Measurements from ENCODE around the gene ASPSCR1. TPM values are rescaled to one million over a fixed set of nuclear protein-coding genes. Genes with fewer than 3 reads are reported as not detected.

Gene ASPSCR1
- total RNA-seq, 1 donor from 2014 or later, result 27.5 TPM

GRCh38 chr17:81996757-81997441 lies 19.5 kb downstream of the ASPSCR1 start:
- H3K27ac ChIP-seq (replicated peaks), result no peak overlapping the region
- no peak for TF ChIP-seq CTCF (IDR thresholded peaks at IDR 0.05; ENCODE audit: borderline replicate concordance)
- H3K36me3 ChIP-seq, result peaks cover 15% of the 10 kb centered on the region
- H3K9me3 ChIP-seq (replicated peaks), result no peaks in the 10 kb centered on the region
- H3K4me1 ChIP-seq, result peaks cover 17% of the 10 kb centered on the region
- H3K27me3 ChIP-seq (ENCODE audit: low read depth), result no peaks in the 10 kb centered on the region
- no peak overlapping the region for H3K4me3 ChIP-seq
- no peak for DNase-seq
- intact Hi-C loops (cut with micrococcal nuclease), result no loop called here

DNA sequence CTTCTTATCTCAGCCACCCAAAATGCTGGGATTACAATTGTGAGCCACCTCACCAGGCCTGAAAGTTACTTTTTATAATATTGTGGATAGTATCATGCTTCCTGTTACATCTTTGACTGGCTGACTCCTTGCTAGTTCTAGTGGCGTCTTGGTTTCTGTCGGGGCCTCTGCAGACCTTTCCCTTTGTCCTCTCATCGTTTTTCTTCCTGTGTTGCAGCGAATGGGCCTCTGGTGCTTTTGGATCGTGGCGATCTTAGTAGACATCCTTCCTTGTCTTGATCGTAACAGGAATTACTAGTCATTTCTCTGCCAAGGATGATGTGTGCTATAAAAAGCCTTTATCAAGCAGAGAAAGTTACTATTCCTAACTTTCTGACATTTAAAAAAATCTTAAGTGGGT lies 20.8 kb downstream of the ASPSCR1 start:
- no peaks in the 10 kb centered on the region for H3K9me3 ChIP-seq (replicated peaks)
- H3K4me1 ChIP-seq, result peaks cover 15% of the 10 kb centered on the region
- no peak for TF ChIP-seq CTCF (IDR thresholded peaks at IDR 0.05; ENCODE audit: borderline replicate concordance)
- DNase-seq, result no peak
- H3K27ac ChIP-seq (replicated peaks), result no peak overlapping the region
- no peaks in the 10 kb centered on the region for H3K27me3 ChIP-seq (ENCODE audit: low read depth)
- intact Hi-C loops (cut with micrococcal nuclease), result no loop called here
- peaks cover 15% of the 10 kb centered on the region for H3K36me3 ChIP-seq
- H3K4me3 ChIP-seq, result no peak overlapping the region

- Histone ChIP-seq H3K36me3 (peaks cover 15% of the 10 kb centered on the region), H3K27me3 (ENCODE audit: low read depth) (no peaks in the 10 kb centered on the region), H3K4me1 (peaks cover 22% of the 10 kb centered on the region), H3K4me3 (no peak overlapping the region), H3K9me3 (replicated peaks) (no peaks in the 10 kb centered on the region), H3K27ac (replicated peaks) (no peak overlapping the region)
- TF ChIP-seq CTCF (IDR thresholded peaks at IDR 0.05; ENCODE audit: borderline replicate concordance), result no peak
- no peak for DNase-seq
- intact Hi-C loops (cut with micrococcal nuclease), result no loop called here
These were observed 21.4 kb downstream of the ASPSCR1 start for GRCh38 chr17:81998691-81999438.

DNA sequence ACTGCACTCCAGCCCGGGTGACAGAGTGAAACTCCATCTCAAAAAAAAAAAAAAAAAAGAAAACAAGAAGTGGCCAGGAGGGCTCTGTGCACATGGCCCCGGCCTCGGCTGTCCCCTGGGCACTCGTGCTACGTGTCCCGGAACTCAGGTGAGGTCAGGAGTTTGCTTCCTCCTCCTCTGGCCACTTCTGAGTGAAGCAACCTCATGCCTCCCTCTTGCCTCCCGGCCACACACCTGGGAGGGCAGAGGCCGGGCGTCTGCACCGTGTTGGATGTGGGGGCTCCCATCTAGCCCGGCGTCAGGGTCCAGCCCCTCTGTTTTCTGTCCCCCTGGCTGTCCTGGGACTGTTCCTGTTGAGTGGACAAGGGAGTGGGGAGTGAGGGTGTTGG lies 22.2 kb downstream of the ASPSCR1 start:
- Histone ChIP-seq H3K4me3 (no peak overlapping the region), H3K4me1 (peaks cover 26% of the 10 kb centered on the region), H3K9me3 (replicated peaks) (no peaks in the 10 kb centered on the region), H3K27ac (replicated peaks) (no peak overlapping the region), H3K27me3 (ENCODE audit: low read depth) (no peaks in the 10 kb centered on the region), H3K36me3 (peaks cover 15% of the 10 kb centered on the region)
- no peak for TF ChIP-seq CTCF (IDR thresholded peaks at IDR 0.05; ENCODE audit: borderline replicate concordance)
- DNase-seq, result no peak
- intact Hi-C loops (cut with micrococcal nuclease), result no loop called here

DNA sequence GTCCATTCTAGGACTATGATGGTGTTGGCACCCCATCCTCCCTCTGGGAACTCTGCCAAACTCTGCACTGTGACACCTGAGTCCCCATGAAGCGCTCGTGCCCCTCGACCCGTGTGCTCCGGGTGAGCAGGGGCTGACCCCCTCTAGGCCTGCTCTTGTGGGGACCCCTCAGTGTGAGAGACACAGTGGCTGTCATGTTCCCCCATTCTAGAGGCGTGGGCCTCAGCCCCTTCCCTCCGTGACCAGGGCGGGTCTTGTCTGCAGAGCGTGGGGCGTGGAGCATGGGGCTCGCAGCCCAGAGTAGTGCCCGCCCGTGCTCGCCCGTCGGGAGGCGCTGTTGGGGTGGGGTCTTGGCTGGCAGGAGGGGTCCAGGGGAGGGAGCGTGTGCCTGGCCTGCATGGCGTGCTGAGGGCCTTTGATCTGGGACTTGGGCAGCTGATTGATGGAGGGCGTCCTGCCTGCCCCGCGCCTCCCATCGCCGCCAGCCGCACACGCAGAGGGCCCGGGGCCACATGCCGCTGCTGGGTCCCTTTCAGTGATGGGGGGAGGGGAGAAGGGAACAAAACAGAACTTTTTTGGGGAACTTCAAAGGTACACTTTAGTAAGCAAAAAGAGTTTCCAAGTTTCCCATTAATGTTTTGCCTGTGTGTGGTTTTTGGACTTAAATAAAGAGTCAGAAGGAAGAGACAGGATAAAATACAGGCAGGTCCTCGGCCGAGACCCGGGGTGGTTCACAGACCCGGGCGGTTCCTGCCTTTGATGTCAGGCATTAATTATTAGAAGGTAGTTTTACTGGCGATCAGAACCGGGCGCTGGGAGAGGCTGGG lies 22.8 kb downstream of the ASPSCR1 start:
- intact Hi-C loops (cut with micrococcal nuclease), result no loop called here
- H3K4me1 ChIP-seq, result peaks cover 26% of the 10 kb centered on the region
- TF ChIP-seq CTCF (IDR thresholded peaks at IDR 0.05; ENCODE audit: borderline replicate concordance), result no peak
- no peaks in the 10 kb centered on the region for H3K9me3 ChIP-seq (replicated peaks)
- no peak for DNase-seq
- no peak overlapping the region for H3K4me3 ChIP-seq
- peaks cover 15% of the 10 kb centered on the region for H3K36me3 ChIP-seq
- no peak overlapping the region for H3K27ac ChIP-seq (replicated peaks)
- no peaks in the 10 kb centered on the region for H3K27me3 ChIP-seq (ENCODE audit: low read depth)

All from left ventricle myocardium inferior (tissue), 1 donor.